ENCODE measurements around the gene PDCD1LG2. TPM values are rescaled to one million over a fixed set of nuclear protein-coding genes. Genes with fewer than 3 reads are reported as not detected.

PDCD1LG2 gene
- total and polyA plus RNA-seq, 9 donors = 0.51 to 5.0 (median 1.2) TPM

DNA sequence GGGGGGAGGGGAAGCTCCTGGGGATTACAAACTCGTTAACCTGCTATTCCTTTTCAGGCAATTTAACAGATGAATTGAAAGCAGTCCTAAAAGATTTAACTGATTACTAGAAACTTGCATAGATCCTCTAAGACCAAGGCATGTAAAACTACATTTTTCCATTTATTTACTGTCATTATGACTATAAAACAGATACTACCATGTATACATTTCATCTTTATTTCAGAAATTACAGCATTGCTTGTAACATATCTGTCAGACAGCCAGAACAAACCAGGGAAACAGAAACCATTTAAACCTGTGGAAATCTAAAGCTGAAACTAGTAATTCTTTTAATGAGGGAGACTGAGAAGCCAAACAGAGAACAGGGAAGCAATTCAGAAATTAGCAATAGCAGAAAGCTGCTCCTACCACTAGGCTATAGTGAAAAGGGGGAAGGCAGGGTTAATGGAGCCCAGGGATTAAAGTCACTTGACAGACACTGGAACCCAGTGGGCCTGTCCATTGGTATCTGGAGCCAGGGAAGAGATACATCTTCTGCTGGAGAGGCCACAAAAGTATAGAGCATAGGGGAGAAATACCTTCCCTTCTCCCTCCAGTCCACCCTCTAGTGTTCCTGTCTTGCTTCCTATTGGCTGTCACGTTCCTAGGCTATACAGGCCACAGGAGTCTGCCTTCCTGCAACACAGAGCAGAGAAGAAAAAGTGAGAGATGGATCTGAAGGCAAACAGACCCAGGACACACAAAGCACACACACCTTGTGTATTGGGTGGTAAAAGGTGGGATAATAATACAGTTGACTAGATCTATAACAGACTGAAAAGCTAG lies 33.8 kb downstream of the PDCD1LG2 start:
- no peaks in the 10 kb centered on the region for H3K36me3 ChIP-seq
- 52 to 64% (median 53%) methylated on average over 2 of the region's 2 CpGs for WGBS, 3 donors
- intact Hi-C loops (cut with DNase I) = no loop called here

DNA sequence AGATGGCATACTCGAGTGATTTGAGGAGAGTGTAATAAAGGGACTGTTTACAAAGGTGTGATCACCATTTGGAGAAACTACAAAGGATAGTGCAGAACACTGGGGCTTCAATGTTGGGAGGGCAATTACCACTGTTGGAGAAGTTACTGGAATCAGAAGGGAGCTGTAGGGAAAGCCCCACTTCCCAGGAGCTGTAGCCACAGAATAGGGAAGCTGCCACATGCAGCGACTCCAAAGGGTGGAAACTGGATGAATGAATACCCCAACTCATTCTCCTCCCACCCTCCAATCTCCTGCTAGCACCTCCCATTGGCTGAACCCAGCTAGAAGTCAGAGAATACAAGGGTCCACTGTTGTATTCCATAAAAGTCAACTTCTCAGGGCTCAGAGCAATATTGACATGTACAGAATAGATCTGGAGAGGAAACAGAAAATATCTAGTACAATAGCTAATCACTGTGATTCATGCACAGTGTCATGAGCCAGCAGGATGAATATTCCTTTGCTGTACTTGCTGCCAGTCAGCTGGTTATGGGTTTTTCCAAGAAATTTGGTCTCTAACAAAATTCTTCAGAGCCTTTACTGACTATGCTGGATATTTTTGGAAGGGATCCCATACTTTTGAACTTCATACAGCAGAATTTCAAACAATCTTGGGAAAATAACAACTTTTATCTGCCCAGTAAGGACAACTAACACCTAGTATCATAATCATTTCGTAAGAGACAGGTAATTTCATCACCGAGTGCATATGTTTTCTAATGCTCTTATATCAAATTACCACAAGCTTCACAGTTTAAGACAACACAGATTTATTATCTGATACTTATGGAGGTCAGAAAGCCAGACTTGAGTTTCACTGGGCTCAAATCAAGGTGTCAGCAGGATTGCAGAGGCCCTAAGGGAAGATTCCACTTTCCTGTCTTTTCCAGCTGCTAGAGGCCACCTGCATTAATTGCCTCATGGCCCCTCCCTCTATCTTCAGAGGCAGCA lies 39.6 kb downstream of the PDCD1LG2 start:
- 40 to 52% (median 47%) methylated on average over 4 of the region's 4 CpGs for WGBS, 3 donors
- Histone ChIP-seq H3K36me3 (no peaks in the 10 kb centered on the region), H3K9me3 (no peaks in the 10 kb centered on the region), H3K27ac (no peak overlapping the region), H3K4me1 (ENCODE audit: insufficient read depth) (no peaks in the 10 kb centered on the region), H3K27me3 (no peaks in the 10 kb centered on the region), H3K4me3 (no peak overlapping the region)
- TF ChIP-seq EP300 (IDR thresholded peaks at IDR 0.05) (no peak), POLR2A (IDR thresholded peaks at IDR 0.05) (no peak)
- TF ChIP-seq, protein P1, sequence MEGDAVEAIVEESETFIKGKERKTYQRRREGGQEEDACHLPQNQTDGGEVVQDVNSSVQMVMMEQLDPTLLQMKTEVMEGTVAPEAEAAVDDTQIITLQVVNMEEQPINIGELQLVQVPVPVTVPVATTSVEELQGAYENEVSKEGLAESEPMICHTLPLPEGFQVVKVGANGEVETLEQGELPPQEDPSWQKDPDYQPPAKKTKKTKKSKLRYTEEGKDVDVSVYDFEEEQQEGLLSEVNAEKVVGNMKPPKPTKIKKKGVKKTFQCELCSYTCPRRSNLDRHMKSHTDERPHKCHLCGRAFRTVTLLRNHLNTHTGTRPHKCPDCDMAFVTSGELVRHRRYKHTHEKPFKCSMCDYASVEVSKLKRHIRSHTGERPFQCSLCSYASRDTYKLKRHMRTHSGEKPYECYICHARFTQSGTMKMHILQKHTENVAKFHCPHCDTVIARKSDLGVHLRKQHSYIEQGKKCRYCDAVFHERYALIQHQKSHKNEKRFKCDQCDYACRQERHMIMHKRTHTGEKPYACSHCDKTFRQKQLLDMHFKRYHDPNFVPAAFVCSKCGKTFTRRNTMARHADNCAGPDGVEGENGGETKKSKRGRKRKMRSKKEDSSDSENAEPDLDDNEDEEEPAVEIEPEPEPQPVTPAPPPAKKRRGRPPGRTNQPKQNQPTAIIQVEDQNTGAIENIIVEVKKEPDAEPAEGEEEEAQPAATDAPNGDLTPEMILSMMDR (IDR thresholded peaks at IDR 0.05) = no peak
- no peak for DNase-seq
- intact Hi-C loops (cut with DNase I) = no loop called here

More for the DNA sequence above, 33.8 kb downstream of the PDCD1LG2 start:
- Histone ChIP-seq H3K27me3 (no peaks in the 10 kb centered on the region), H3K27ac (no peak overlapping the region), H3K9me3 (no peaks in the 10 kb centered on the region), H3K4me1 (ENCODE audit: insufficient read depth) (no peaks in the 10 kb centered on the region), H3K4me3 (no peak overlapping the region)
- no peak for TF ChIP-seq POLR2A (IDR thresholded peaks at IDR 0.05)
- TF ChIP-seq, protein P1 (IDR thresholded peaks at IDR 0.05) = no peak
- no peak for TF ChIP-seq EP300 (IDR thresholded peaks at IDR 0.05)
- no peak for DNase-seq

DNA sequence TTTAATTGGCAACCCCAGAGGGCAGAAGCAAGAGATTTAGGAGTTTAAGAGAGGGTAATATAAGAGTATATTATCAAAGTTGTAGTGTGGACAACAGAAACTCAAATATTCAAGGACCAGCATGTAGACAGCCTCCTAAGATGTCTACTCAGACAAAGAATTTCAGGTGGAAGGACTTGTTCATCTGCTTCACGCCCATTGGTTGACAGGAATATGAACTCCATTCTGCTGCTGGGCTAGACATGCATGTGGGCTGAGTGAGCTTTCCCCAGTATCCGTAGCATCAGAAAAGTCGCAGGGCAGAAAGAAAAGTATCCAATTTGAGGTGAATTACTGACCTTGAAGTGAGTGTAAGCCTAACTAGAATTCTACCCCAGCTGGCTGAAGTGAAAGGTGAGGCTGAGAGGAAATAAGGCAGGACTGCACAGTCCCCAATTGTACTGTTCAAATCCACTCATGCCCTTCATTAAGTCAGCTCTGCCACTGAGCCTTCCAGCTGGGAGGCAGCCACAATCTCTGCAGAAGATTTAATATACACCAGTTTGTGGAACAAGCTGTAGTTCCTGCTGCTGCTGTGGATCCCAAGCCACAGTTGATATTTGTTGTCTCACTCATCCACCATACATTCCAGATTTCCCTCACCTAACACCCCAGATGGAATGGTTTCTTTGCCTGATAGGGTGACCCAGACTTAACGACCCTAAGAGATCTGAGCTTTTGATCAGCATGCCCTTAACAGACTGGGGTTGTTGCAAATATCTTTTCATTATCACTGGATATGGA lies 41.2 kb downstream of the PDCD1LG2 start:
- no peak for TF ChIP-seq POLR2A (IDR thresholded peaks at IDR 0.05)
- TF ChIP-seq EP300 (IDR thresholded peaks at IDR 0.05) = no peak
- TF ChIP-seq, protein P1 (IDR thresholded peaks at IDR 0.05) = no peak
- H3K27ac ChIP-seq = no peak overlapping the region
- intact Hi-C loops (cut with DNase I) = no loop called here
- H3K27me3 ChIP-seq = no peaks in the 10 kb centered on the region
- no peak for DNase-seq
- no peaks in the 10 kb centered on the region for H3K36me3 ChIP-seq
- H3K4me1 ChIP-seq (ENCODE audit: insufficient read depth) = no peaks in the 10 kb centered on the region
- H3K4me3 ChIP-seq = no peak overlapping the region
- WGBS, 3 donors = 88 to 90% (median 89%) methylated on average over 4 of the region's 4 CpGs
- H3K9me3 ChIP-seq = no peaks in the 10 kb centered on the region

DNA sequence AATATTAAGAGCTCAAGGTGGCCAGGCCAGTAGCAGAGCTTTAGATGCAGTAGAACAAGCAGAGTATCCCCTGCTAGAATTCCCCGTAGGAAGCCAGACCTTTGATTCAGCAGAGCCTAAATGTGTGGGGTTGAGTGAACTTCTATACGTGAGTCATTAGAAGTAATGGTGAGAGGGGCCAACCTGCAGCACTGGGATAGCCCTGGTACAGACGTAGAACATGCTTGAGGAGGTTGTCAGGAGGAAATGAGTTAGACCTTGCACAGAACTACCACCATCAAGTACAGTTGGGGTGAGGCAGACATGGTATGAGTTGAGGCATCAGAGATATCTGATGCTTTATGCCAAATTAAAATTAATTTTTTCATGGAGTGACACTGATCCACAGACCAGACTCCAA lies 42.0 kb downstream of the PDCD1LG2 start:
- no peak overlapping the region for H3K4me3 ChIP-seq
- TF ChIP-seq, protein P1 (IDR thresholded peaks at IDR 0.05) = no peak
- no peak for TF ChIP-seq EP300 (IDR thresholded peaks at IDR 0.05)
- TF ChIP-seq POLR2A (IDR thresholded peaks at IDR 0.05) = no peak
- WGBS, 3 donors = 80 to 85% (median 83%) methylated on average over 3 of the region's 3 CpGs
- H3K9me3 ChIP-seq = no peaks in the 10 kb centered on the region
- H3K27ac ChIP-seq = no peak overlapping the region
- H3K36me3 ChIP-seq = no peaks in the 10 kb centered on the region
- no peaks in the 10 kb centered on the region for H3K27me3 ChIP-seq
- no peak for DNase-seq
- intact Hi-C loops (cut with DNase I) = no loop called here
- no peaks in the 10 kb centered on the region for H3K4me1 ChIP-seq (ENCODE audit: insufficient read depth)

Measured in ovary (tissue), 9 donors.